NCI-H2107 treated with DMSO at 0.1 percent for 48 hours (cell line): ENCODE measurements around the gene RSRC1.

ENCODE experiments used
- DNase-seq: peaks from one replicate; lab custom pipeline; 2025; ENCODE audit not compliant: unreplicated experiment; lab: John Stamatoyannopoulos, UW

Gene RSRC1

DNA sequence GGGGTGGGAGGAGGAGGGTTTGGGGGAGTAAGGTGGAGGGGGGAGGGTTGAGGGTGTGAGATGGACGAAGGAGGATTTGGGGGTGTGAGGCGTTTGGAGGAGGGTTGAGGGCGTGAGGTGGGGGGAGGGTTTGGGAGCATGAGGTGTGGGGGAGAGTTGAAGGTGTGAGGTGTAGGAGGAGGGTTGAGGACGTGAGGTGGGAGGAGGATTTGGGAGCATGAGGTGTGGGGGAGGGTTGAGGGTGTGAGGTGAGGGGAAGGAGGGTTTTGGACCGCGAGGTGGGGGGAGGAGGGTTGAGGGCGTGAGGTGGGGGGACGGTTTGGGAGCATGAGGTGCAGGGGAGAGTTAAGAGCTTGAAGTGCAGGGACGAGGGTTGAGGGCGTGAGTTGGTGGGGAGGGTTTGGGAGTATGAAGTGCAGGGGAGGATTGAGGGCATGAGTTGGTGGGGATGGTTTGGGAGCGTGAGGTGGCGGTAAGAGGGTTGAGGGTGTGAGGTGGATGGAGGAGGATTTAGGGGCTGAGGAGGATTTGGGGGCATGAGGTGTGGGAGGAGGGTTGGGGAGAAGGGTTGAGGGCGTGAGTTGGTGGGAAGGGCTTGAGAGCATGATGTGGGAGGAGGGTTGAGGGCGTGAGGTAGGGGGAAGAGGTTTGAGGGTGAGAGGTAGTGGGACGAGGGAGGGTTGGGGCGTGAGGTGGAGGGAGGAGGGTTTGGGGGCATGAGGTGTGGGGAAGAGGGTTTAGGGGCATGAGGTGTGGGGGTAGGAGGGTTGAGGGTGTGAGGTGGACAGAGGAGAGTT is 462.3 kb downstream of the RSRC1 start:
- no peak for DNase-seq

- no peak for DNase-seq
These were observed 462.8 kb downstream of the RSRC1 start for GRCh38 chr3:158572766-158573060.

- DNase-seq: no peak
These were observed 463.8 kb downstream of the RSRC1 start for GRCh38 chr3:158573714-158574113.

- DNase-seq: no peak
These were observed 464.8 kb downstream of the RSRC1 start for GRCh38 chr3:158574646-158575045.

DNA sequence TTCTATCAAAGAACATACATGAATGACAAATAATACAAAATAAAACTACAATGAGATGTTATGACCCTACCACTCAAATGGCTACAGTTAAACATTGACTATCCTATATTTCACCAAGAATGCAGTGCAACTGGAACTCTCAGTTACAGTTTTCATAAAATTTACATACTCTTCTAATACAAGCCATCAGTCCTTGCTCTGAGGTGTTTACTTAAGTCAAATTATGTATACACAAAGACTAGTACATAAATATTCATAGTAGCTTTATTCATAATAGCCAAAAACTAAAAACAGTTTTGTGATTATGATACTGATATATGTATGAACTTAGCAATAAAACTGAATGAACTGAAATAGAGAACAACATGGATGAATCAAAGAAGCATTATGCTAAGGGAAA is 480.3 kb downstream of the RSRC1 start:
- DNase-seq: no peak
